CD4-positive, alpha-beta T cell (primary cell): ENCODE results near the gene HJURP. TPM values are rescaled to one million over a fixed set of nuclear protein-coding genes. Genes with fewer than 3 reads are reported as not detected.

Experiments used
- ATAC-seq: fragments of 200-7000 bp; cut with Tn5 transposase; one replicate; pipeline ENCODE4 v1.10.0; 2022; ENCODE audit warnings: mild to moderate bottlenecking; ENCODE audit not compliant: poor library complexity
- CTCF ChIA-PET: fragments of 350-600 bp; sonication (Branson Sonifier 250); formaldehyde crosslinking; loops from one replicate; lab custom pipeline; 2021; ENCODE audit warnings: antibody characterized with exemption, inconsistent platforms; lab: Charles Lee
- POLR2A ChIA-PET: fragments of 350-600 bp; sonication (Branson Sonifier 250); formaldehyde crosslinking; loops from one replicate; lab custom pipeline; 2021; ENCODE audit warnings: antibody characterized with exemption, inconsistent platforms; lab: Charles Lee
- DNase-seq, 14 experiments: peaks; one replicate each; pipeline ENCODE4 v3.0.0-alpha.2; 2013 to 2020; ENCODE audit warnings: mixed read lengths in 2 of 14
- H3K27ac ChIP-seq, 2 donors: one replicate each; pipeline versions ENCODE4 v1.5.1 to v1.7.0; 2013; ENCODE audit warnings: low read length in 2 of 2, low read depth in 1 of 2, mild to moderate bottlenecking in 1 of 2
- H3K27me3 ChIP-seq, 2 experiments: 1 replicate in 1 of 2; 2 replicates in 1 of 2; pipeline versions ENCODE4 v1.6.1 to v1.7.0; 2013; ENCODE audit warnings: low read length in 2 of 2, control low read depth in 1 of 2, mild to moderate bottlenecking in 1 of 2, moderate library complexity in 1 of 2; ENCODE audit not compliant: insufficient read depth in 2 of 2, control insufficient read depth in 1 of 2
- H3K36me3 ChIP-seq: one replicate; pipeline ENCODE4 v1.6.1; 2013; ENCODE audit warnings: low read length, control low read depth; ENCODE audit not compliant: insufficient read depth
- H3K4me1 ChIP-seq: one replicate; pipeline ENCODE4 v1.6.1; 2013; ENCODE audit warnings: low read length, control low read depth; ENCODE audit not compliant: insufficient read depth
- H3K4me3 ChIP-seq: one replicate; pipeline ENCODE4 v1.5.1; 2013; ENCODE audit warnings: mild to moderate bottlenecking, low read length, moderate library complexity
- H3K9me3 ChIP-seq, 2 experiments: 1 replicate in 1 of 2; 2 replicates in 1 of 2; pipeline versions ENCODE4 v1.6.1 to v1.7.0; 2013; ENCODE audit warnings: low read length in 2 of 2, mild to moderate bottlenecking in 2 of 2, control low read depth in 1 of 2, moderate library complexity in 1 of 2; ENCODE audit not compliant: control insufficient read depth in 1 of 2, insufficient read depth in 1 of 2
- H3K27ac Mint-ChIP-seq: one replicate; pipeline ENCODE4 v1.8.0; 2020; ENCODE audit warnings: mixed read lengths
- H3K27me3 Mint-ChIP-seq: one replicate; pipeline ENCODE4 v1.8.0; 2021; ENCODE audit warnings: mixed read lengths
- H3K36me3 Mint-ChIP-seq: one replicate; pipeline ENCODE4 v1.8.0; 2021; ENCODE audit warnings: low read depth, mixed read lengths
- H3K4me1 Mint-ChIP-seq: one replicate; pipeline ENCODE4 v1.8.0; 2021; ENCODE audit warnings: low read depth, mixed read lengths
- H3K4me3 Mint-ChIP-seq: one replicate; pipeline ENCODE4 v1.8.0; 2020; ENCODE audit warnings: mild to moderate bottlenecking, mixed read lengths
- H3K9me3 Mint-ChIP-seq: one replicate; pipeline ENCODE4 v1.8.0; 2020; ENCODE audit warnings: mixed read lengths
- intact Hi-C, 2 experiments: fragments of 100-400 bp; cut with DNase I in 1 of 2; cut with micrococcal nuclease in 1 of 2; formaldehyde crosslinking; loops; one replicate each; pipeline versions ENCODE4 v1.15.1 to v1.9.0; 2023 to 2025; cut with DNase I, micrococcal nuclease
- total RNA-seq, 174 experiments: library from RNA in 2 of 174; stranded (reverse) in 2 of 174; gene quantifications; one replicate each; pipeline ENCODE4 v1.2.3 and lab custom pipeline; 2021 to 2026
- TF ChIP-seq, protein P1 (sequence below): fragments of 200-600 bp; IDR thresholded peaks from one replicate; pipeline ENCODE4 v1.8.0; 2022; ENCODE audit warnings: antibody characterized with exemption, mild to moderate bottlenecking

HJURP gene
- total RNA-seq, 2 experiments from 2014 or later: 0.22 to 0.25 TPM

- peaks cover 4 to 9% of the 10 kb centered on the region in 2 experiments for H3K27me3 ChIP-seq
- H3K27ac Mint-ChIP-seq: no peak overlapping the region
- H3K9me3 ChIP-seq: no peaks in the 10 kb centered on the region
- no peak overlapping the region for H3K27ac ChIP-seq
- peaks cover 14% of the 10 kb centered on the region for H3K4me1 ChIP-seq
- no peaks in the 10 kb centered on the region for H3K9me3 Mint-ChIP-seq
- ChIA-PET POLR2A (no interaction called here), CTCF (no interaction called here)
- peaks cover 16% of the 10 kb centered on the region for H3K27me3 Mint-ChIP-seq
- no peak overlapping the region for H3K4me3 ChIP-seq
- ATAC-seq (no peak), DNase-seq (no peak)
- H3K4me1 Mint-ChIP-seq: peaks cover 24% of the 10 kb centered on the region
- intact Hi-C loops: loop anchor here in 1 of 2 experiments (5.0 to 10.0 kb wide), 2 partner anchors 576 to 1153 kb away; partner anchors contain the start of gene GIGYF2
- H3K36me3 Mint-ChIP-seq: no peaks in the 10 kb centered on the region
- no peak overlapping the region for H3K4me3 Mint-ChIP-seq
- no peaks in the 10 kb centered on the region for H3K36me3 ChIP-seq
- TF ChIP-seq, protein P1, sequence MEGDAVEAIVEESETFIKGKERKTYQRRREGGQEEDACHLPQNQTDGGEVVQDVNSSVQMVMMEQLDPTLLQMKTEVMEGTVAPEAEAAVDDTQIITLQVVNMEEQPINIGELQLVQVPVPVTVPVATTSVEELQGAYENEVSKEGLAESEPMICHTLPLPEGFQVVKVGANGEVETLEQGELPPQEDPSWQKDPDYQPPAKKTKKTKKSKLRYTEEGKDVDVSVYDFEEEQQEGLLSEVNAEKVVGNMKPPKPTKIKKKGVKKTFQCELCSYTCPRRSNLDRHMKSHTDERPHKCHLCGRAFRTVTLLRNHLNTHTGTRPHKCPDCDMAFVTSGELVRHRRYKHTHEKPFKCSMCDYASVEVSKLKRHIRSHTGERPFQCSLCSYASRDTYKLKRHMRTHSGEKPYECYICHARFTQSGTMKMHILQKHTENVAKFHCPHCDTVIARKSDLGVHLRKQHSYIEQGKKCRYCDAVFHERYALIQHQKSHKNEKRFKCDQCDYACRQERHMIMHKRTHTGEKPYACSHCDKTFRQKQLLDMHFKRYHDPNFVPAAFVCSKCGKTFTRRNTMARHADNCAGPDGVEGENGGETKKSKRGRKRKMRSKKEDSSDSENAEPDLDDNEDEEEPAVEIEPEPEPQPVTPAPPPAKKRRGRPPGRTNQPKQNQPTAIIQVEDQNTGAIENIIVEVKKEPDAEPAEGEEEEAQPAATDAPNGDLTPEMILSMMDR: no peak
Observed at GRCh38 chr2:233850745-233851144, 3.6 kb downstream of the HJURP start.

GRCh38 chr2:233849607-233850271 lies 4.6 kb downstream of the HJURP start:
- H3K27ac Mint-ChIP-seq: no peak overlapping the region
- H3K36me3 Mint-ChIP-seq: no peaks in the 10 kb centered on the region
- H3K27me3 ChIP-seq: peaks cover 4 to 9% of the 10 kb centered on the region in 2 experiments
- H3K4me1 Mint-ChIP-seq: peaks cover 18% of the 10 kb centered on the region
- no peak overlapping the region for H3K4me3 Mint-ChIP-seq
- H3K4me1 ChIP-seq: peaks cover 10% of the 10 kb centered on the region
- H3K9me3 ChIP-seq: no peaks in the 10 kb centered on the region
- H3K27ac ChIP-seq: no peak overlapping the region
- TF ChIP-seq, protein P1: no peak
- ATAC-seq (no peak), DNase-seq (no peak)
- H3K9me3 Mint-ChIP-seq: no peaks in the 10 kb centered on the region
- CTCF ChIA-PET: no interaction called here
- intact Hi-C loops: loop anchor here in 1 of 2 experiments (5.0 to 10.0 kb wide), 2 partner anchors 575 to 1152 kb away; partner anchors contain the start of gene GIGYF2
- no peaks in the 10 kb centered on the region for H3K36me3 ChIP-seq
- peaks cover 16% of the 10 kb centered on the region for H3K27me3 Mint-ChIP-seq
- no peak overlapping the region for H3K4me3 ChIP-seq
- POLR2A ChIA-PET: no interaction called here

DNA sequence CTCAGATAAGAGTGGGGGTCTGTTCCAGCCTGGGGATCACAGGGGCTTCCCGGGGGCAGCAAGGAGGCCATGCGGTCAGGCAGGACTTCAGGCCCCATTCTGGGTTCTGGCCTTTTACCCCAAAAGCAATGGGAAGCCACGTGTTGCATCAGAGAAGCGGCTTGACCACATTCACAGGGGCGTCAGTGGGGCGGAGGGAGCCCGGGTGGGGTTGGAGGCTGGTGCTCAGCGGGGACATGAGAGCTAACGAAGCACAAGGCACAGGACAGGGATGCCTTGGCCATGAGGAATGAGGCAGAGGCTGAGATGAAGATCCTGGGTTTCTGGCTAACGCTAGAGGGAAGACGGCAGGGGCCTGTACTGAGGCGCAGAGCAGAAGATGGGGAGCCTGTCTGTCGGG lies 6.1 kb downstream of the HJURP start:
- Mint-ChIP-seq H3K4me1 (peaks cover 11% of the 10 kb centered on the region), H3K27ac (no peak overlapping the region), H3K4me3 (no peak overlapping the region), H3K36me3 (no peaks in the 10 kb centered on the region), H3K9me3 (no peaks in the 10 kb centered on the region), H3K27me3 (peaks cover 10% of the 10 kb centered on the region)
- ChIA-PET POLR2A (no interaction called here), CTCF (no interaction called here)
- Histone ChIP-seq H3K27ac (no peak overlapping the region), H3K4me3 (no peak overlapping the region), H3K36me3 (no peaks in the 10 kb centered on the region), H3K27me3 (peaks cover 0 to under 1% of the 10 kb centered on the region in 2 experiments), H3K9me3 (no peaks in the 10 kb centered on the region), H3K4me1 (peaks cover under 1% of the 10 kb centered on the region)
- no peak for DNase-seq
- no peak for ATAC-seq
- intact Hi-C loops: no loop called here
- TF ChIP-seq, protein P1: no peak
